Trophoblast cell (in vitro differentiated cells and primary cell): Measurements from ENCODE around the gene KCNQ2.

Experiments used
- DNase-seq, 2 donors: peaks; one replicate each; pipeline ENCODE4 v3.0.0-alpha.2; 2016
- H2AFZ ChIP-seq: 2 replicates; pipeline ENCODE4 v1.6.1; 2013; ENCODE audit warnings: low read length, moderate library complexity, mild to moderate bottlenecking; ENCODE audit not compliant: insufficient read depth, poor library complexity
- H2AK5ac ChIP-seq: 2 replicates; pipeline ENCODE4 v1.6.1; 2013; ENCODE audit warnings: mild to moderate bottlenecking, low read length
- H2BK120ac ChIP-seq: 2 replicates; pipeline ENCODE4 v1.6.1; 2013; ENCODE audit warnings: low read length, mild to moderate bottlenecking, moderate library complexity; ENCODE audit not compliant: insufficient read depth, poor library complexity
- H2BK12ac ChIP-seq: 2 replicates; pipeline ENCODE4 v1.6.1; 2013; ENCODE audit warnings: mild to moderate bottlenecking, low read length, moderate library complexity
- H2BK5ac ChIP-seq: 2 replicates; pipeline ENCODE4 v1.6.1; 2013; ENCODE audit warnings: low read length, low read depth, moderate library complexity, mild to moderate bottlenecking; ENCODE audit not compliant: poor library complexity
- H3K14ac ChIP-seq: 2 replicates; pipeline ENCODE4 v1.6.1; 2013; ENCODE audit warnings: mild to moderate bottlenecking, low read length
- H3K18ac ChIP-seq: 2 replicates; pipeline ENCODE4 v1.6.1; 2013; ENCODE audit warnings: mild to moderate bottlenecking, low read length
- H3K23ac ChIP-seq: 2 replicates; pipeline ENCODE4 v1.6.1; 2013; ENCODE audit warnings: low read length
- H3K27ac ChIP-seq: 2 replicates; pipeline ENCODE4 v1.5.1; 2013; ENCODE audit warnings: low read depth, mild to moderate bottlenecking, inconsistent platforms, low read length, moderate library complexity
- H3K27me3 ChIP-seq: 2 replicates; pipeline ENCODE4 v1.6.1; 2013; ENCODE audit warnings: inconsistent platforms, mild to moderate bottlenecking, low read length, moderate library complexity; ENCODE audit not compliant: insufficient read depth
- H3K36me3 ChIP-seq, 2 experiments: 1 replicate in 1 of 2; 2 replicates in 1 of 2; pipeline ENCODE4 v1.6.1; 2013; ENCODE audit warnings: low read length in 2 of 2, mild to moderate bottlenecking in 2 of 2, moderate library complexity in 1 of 2; ENCODE audit not compliant: insufficient read depth in 2 of 2, control insufficient read depth in 1 of 2
- H3K4ac ChIP-seq: 2 replicates; pipeline ENCODE4 v1.6.1; 2013; ENCODE audit warnings: low read depth, mild to moderate bottlenecking, low read length, moderate library complexity
- H3K4me1 ChIP-seq, 2 experiments: 1 replicate in 1 of 2; 2 replicates in 1 of 2; pipeline ENCODE4 v1.6.1; 2013; ENCODE audit warnings: low read length in 2 of 2, mild to moderate bottlenecking in 2 of 2, moderate library complexity in 1 of 2; ENCODE audit not compliant: insufficient read depth in 2 of 2, control insufficient read depth in 1 of 2
- H3K4me2 ChIP-seq: 2 replicates; pipeline ENCODE4 v1.6.1; 2013; ENCODE audit warnings: inconsistent platforms, mild to moderate bottlenecking, low read length, moderate library complexity
- H3K4me3 ChIP-seq: 2 replicates; pipeline ENCODE4 v1.5.1; 2013; ENCODE audit warnings: mild to moderate bottlenecking, low read depth, low read length, inconsistent platforms
- H3K79me1 ChIP-seq: one replicate; pipeline ENCODE4 v1.6.1; 2013; ENCODE audit warnings: low read length
- H3K79me2 ChIP-seq: 2 replicates; pipeline ENCODE4 v1.6.1; 2013; ENCODE audit warnings: low read length, mild to moderate bottlenecking; ENCODE audit not compliant: control insufficient read depth, insufficient read depth, poor library complexity
- H3K9ac ChIP-seq: 2 replicates; pipeline ENCODE4 v1.6.1; 2013; ENCODE audit warnings: mild to moderate bottlenecking, low read length
- H3K9me3 ChIP-seq: 2 replicates; pipeline ENCODE4 v1.6.1; 2013; ENCODE audit warnings: low read depth, mild to moderate bottlenecking, control low read depth, inconsistent platforms, low read length; ENCODE audit not compliant: insufficient read depth
- H4K12ac ChIP-seq: 2 replicates; pipeline ENCODE4 v1.6.1; 2013; ENCODE audit warnings: low read depth, mild to moderate bottlenecking, low read length, moderate library complexity
- H4K8ac ChIP-seq: 2 replicates; pipeline ENCODE4 v1.6.1; 2013; ENCODE audit warnings: low read depth, mild to moderate bottlenecking, low read length, moderate library complexity
- H4K91ac ChIP-seq: one replicate; pipeline ENCODE4 v1.6.1; 2013; ENCODE audit warnings: low read depth, mild to moderate bottlenecking, low read length, moderate library complexity
- WGBS: extraction: QIAGEN DNeasy Blood & Tissue Kit; methylation state at CpG from one replicate; pipeline ENCODE4 v1.1.7; 2013; ENCODE audit warnings: missing lambda C conversion rate; ENCODE audit not compliant: insufficient read length, insufficient coverage; ENCODE audit errors: extremely low coverage; 5-methylcytosine and 5-hydroxymethylcytosine counted together

Gene KCNQ2

GRCh38 chr20:63395723-63396122, 76.7 kb downstream of the KCNQ2 start:
- Histone ChIP-seq H3K27me3 (no peaks in the 10 kb centered on the region), H3K27ac (no peak overlapping the region), H3K9ac (no peak overlapping the region), H3K36me3 (no peaks in the 10 kb centered on the region), H3K4ac (no peak overlapping the region), H2AFZ (no peak overlapping the region), H3K9me3 (peaks cover 11% of the 10 kb centered on the region), H2BK5ac (no peak overlapping the region), H3K23ac (no peak overlapping the region), H3K18ac (no peak overlapping the region), H3K79me1 (no peaks in the 10 kb centered on the region), H4K91ac (no peak overlapping the region), H3K14ac (no peak overlapping the region), H3K4me1 (no peaks in the 10 kb centered on the region), H2BK12ac (no peak overlapping the region), H2AK5ac (no peak overlapping the region), H4K8ac (no peak overlapping the region), H3K4me2 (no peak overlapping the region), H3K4me3 (no peak overlapping the region), H2BK120ac (no peak overlapping the region), H4K12ac (no peak overlapping the region), H3K79me2 (no peaks in the 10 kb centered on the region)
- no CpG with 5 or more reads among the region's 14 CpGs for WGBS
- DNase-seq = no peak

GRCh38 chr20:63394920-63395455, 77.5 kb downstream of the KCNQ2 start:
- Histone ChIP-seq H3K4me1 (no peaks in the 10 kb centered on the region), H2BK5ac (no peak overlapping the region), H3K9ac (no peak overlapping the region), H3K27ac (no peak overlapping the region), H3K79me1 (no peaks in the 10 kb centered on the region), H3K14ac (no peak overlapping the region), H2AK5ac (no peak overlapping the region), H2BK12ac (no peak overlapping the region), H3K23ac (no peak overlapping the region), H3K36me3 (no peaks in the 10 kb centered on the region), H2AFZ (no peak overlapping the region), H2BK120ac (no peak overlapping the region), H3K4ac (no peak overlapping the region), H3K4me3 (no peak overlapping the region), H3K4me2 (no peak overlapping the region), H3K18ac (no peak overlapping the region), H3K9me3 (peaks cover 11% of the 10 kb centered on the region), H4K8ac (no peak overlapping the region), H4K12ac (no peak overlapping the region), H4K91ac (no peak overlapping the region), H3K79me2 (no peaks in the 10 kb centered on the region), H3K27me3 (no peaks in the 10 kb centered on the region)
- WGBS = no CpG with 5 or more reads among the region's 22 CpGs
- no peak for DNase-seq

GRCh38 chr20:63394069-63394919, 78.2 kb downstream of the KCNQ2 start:
- no peak overlapping the region for H3K23ac ChIP-seq
- no peaks in the 10 kb centered on the region for H3K27me3 ChIP-seq
- no peak overlapping the region for H2BK12ac ChIP-seq
- no peak overlapping the region for H3K4me2 ChIP-seq
- H3K18ac ChIP-seq = no peak overlapping the region
- peaks cover 11% of the 10 kb centered on the region for H3K9me3 ChIP-seq
- no peaks in the 10 kb centered on the region for H3K36me3 ChIP-seq
- no peak overlapping the region for H2AFZ ChIP-seq
- no CpG with 5 or more reads among the region's 32 CpGs for WGBS
- no peak overlapping the region for H2AK5ac ChIP-seq
- no peak overlapping the region for H2BK120ac ChIP-seq
- no peak overlapping the region for H2BK5ac ChIP-seq
- no peak overlapping the region for H3K14ac ChIP-seq
- no peak overlapping the region for H3K9ac ChIP-seq
- H4K8ac ChIP-seq = no peak overlapping the region
- no peak overlapping the region for H3K27ac ChIP-seq
- no peak overlapping the region for H4K12ac ChIP-seq
- no peaks in the 10 kb centered on the region for H3K79me2 ChIP-seq
- H3K4me1 ChIP-seq = no peaks in the 10 kb centered on the region
- no peak for DNase-seq
- no peaks in the 10 kb centered on the region for H3K79me1 ChIP-seq
- H4K91ac ChIP-seq = no peak overlapping the region
- no peak overlapping the region for H3K4ac ChIP-seq
- no peak overlapping the region for H3K4me3 ChIP-seq

- no peak overlapping the region for H3K9ac ChIP-seq
- H4K8ac ChIP-seq = no peak overlapping the region
- H3K23ac ChIP-seq = no peak overlapping the region
- no peak overlapping the region for H4K12ac ChIP-seq
- WGBS = no CpG with 5 or more reads among the region's 17 CpGs
- no peak overlapping the region for H3K4me3 ChIP-seq
- no peak overlapping the region for H4K91ac ChIP-seq
- no peak overlapping the region for H3K4ac ChIP-seq
- no peaks in the 10 kb centered on the region for H3K4me1 ChIP-seq
- no peak overlapping the region for H2AK5ac ChIP-seq
- no peaks in the 10 kb centered on the region for H3K79me1 ChIP-seq
- H3K27me3 ChIP-seq = no peaks in the 10 kb centered on the region
- no peak for DNase-seq
- H2AFZ ChIP-seq = no peak overlapping the region
- no peak overlapping the region for H3K18ac ChIP-seq
- H2BK12ac ChIP-seq = no peak overlapping the region
- no peaks in the 10 kb centered on the region for H3K36me3 ChIP-seq
- H3K27ac ChIP-seq = no peak overlapping the region
- no peak overlapping the region for H2BK5ac ChIP-seq
- no peaks in the 10 kb centered on the region for H3K79me2 ChIP-seq
- H3K9me3 ChIP-seq = peaks cover 11% of the 10 kb centered on the region
- no peak overlapping the region for H3K4me2 ChIP-seq
- H3K14ac ChIP-seq = no peak overlapping the region
- no peak overlapping the region for H2BK120ac ChIP-seq
Observed at GRCh38 chr20:63393566-63393965, 78.9 kb downstream of the KCNQ2 start.
